Measurements from ENCODE around the gene ST6GALNAC3.

- TF ChIP-seq EZH2phosphoT487 (IDR thresholded peaks at IDR 0.05; ENCODE audit: low read depth, severe bottlenecking, unreplicated experiment), result no peak
- TF ChIP-seq, protein P1, sequence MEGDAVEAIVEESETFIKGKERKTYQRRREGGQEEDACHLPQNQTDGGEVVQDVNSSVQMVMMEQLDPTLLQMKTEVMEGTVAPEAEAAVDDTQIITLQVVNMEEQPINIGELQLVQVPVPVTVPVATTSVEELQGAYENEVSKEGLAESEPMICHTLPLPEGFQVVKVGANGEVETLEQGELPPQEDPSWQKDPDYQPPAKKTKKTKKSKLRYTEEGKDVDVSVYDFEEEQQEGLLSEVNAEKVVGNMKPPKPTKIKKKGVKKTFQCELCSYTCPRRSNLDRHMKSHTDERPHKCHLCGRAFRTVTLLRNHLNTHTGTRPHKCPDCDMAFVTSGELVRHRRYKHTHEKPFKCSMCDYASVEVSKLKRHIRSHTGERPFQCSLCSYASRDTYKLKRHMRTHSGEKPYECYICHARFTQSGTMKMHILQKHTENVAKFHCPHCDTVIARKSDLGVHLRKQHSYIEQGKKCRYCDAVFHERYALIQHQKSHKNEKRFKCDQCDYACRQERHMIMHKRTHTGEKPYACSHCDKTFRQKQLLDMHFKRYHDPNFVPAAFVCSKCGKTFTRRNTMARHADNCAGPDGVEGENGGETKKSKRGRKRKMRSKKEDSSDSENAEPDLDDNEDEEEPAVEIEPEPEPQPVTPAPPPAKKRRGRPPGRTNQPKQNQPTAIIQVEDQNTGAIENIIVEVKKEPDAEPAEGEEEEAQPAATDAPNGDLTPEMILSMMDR (IDR thresholded peaks at IDR 0.05; ENCODE audit: poor library complexity), result no peak
Measured at GRCh38 chr1:76153841-76154205, 79.3 kb downstream of the ST6GALNAC3 start.

Data from hepatocyte (in vitro differentiated cells).